Activated naive CD4-positive, alpha-beta T cell treated with Interleukin-2 at 50 U/mL for 16 hours (primary cell): ENCODE results near the gene HAGHL.
A peak's percentile ranks its signal among the peaks of the same experiment; 100 is the strongest.

Experiments used
- DNase-seq: peaks from one replicate; pipeline ENCODE4 v3.0.0-alpha.2; 2020

HAGHL gene, protein sequence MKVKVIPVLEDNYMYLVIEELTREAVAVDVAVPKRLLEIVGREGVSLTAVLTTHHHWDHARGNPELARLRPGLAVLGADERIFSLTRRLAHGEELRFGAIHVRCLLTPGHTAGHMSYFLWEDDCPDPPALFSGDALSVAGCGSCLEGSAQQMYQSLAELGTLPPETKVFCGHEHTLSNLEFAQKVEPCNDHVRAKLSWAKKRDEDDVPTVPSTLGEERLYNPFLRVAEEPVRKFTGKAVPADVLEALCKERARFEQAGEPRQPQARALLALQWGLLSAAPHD

GRCh38 chr16:726438-727290, at the start of gene HAGHL, which contains the start of gene CCDC78:
Gene HAGHL, plus strand, starts transcription at chr16:727106. Its CDS starts 404 bp downstream, at chr16:727510.
Gene CCDC78, minus strand, starts transcription at chr16:726443. Its CDS starts 76 bp downstream, at chr16:726367.
- DNase-seq = peak; percentile 61

DNA sequence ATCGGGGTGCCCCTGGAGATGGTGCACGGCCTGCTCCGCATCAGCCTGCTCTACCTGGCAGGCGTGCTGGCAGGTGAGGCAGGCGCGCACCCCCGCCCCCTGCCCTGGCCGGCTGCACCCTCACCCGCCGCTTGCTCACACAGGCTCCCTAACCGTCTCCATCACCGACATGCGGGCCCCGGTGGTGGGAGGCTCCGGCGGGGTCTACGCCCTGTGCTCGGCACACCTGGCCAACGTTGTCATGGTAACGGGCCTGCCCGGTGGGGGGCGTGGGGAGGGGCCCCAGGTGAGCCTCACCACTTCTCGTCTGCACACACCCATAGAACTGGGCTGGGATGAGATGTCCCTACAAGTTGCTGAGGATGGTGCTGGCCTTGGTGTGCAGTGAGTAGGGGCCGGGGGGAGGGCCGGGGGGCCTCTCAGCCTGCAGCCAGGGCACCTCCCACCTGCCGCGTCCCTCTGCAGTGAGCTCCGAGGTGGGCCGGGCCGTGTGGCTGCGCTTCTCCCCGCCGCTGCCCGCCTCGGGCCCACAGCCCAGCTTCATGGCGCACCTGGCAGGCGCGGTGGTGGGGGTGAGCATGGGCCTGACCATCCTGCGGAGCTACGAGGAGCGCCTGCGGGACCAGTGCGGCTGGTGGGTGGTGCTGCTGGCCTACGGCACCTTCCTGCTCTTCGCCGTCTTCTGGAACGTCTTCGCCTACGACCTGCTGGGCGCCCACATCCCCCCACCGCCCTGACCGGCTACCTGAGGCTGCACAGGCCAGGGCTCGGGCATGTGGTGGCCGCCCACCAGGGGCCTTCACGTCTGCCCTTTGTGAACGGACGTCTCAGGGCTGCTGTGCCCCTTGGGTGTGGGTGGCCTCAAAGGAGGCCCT, 49.4 kb upstream of the HAGHL start:
- DNase-seq = no peak

DNA sequence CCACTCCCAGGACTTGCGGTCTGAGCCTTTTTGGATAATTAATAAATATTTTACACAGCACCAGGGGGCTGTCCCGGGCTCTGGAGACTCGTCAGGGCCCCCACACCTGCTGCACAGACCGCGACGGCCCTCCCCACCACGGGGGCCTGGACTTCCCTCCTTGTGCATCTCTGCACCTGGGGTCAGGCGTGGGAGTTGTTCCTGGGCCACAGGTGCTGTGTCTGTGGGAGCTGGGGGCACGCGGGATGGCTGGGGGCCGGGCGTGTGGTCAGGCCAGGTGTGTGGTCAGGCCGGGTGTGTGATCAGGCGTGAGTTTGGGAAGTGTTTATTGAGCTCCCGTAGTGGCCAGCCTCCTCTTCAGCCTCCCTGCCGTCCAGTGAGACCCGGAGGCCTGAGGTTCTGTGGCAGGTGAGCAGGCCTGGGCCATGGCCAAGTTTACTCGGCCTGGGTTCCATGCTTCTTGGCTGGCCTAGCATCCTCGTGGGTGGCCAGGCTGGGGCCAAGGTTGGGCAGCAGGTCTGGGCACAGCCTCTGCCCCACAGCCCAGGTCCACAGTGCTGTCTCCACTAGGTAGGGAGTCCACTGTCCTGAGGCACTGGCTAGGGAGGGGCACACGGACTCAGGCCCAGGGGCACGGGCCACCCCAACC, 48.6 kb upstream of the HAGHL start:
- no peak for DNase-seq

- DNase-seq = peak; percentile 53
These were observed 47.8 kb upstream of the HAGHL start for GRCh38 chr16:678858-679813.

- DNase-seq = peak; percentile 88
These were observed 46.9 kb upstream of the HAGHL start, which contains the start of gene STUB1 for GRCh38 chr16:679814-680624. Gene STUB1, plus strand, starts transcription at chr16:680410. Its CDS starts 116 bp downstream, at chr16:680526.

- DNase-seq = no peak
These were observed 46.3 kb upstream of the HAGHL start for GRCh38 chr16:680625-680945.

DNA sequence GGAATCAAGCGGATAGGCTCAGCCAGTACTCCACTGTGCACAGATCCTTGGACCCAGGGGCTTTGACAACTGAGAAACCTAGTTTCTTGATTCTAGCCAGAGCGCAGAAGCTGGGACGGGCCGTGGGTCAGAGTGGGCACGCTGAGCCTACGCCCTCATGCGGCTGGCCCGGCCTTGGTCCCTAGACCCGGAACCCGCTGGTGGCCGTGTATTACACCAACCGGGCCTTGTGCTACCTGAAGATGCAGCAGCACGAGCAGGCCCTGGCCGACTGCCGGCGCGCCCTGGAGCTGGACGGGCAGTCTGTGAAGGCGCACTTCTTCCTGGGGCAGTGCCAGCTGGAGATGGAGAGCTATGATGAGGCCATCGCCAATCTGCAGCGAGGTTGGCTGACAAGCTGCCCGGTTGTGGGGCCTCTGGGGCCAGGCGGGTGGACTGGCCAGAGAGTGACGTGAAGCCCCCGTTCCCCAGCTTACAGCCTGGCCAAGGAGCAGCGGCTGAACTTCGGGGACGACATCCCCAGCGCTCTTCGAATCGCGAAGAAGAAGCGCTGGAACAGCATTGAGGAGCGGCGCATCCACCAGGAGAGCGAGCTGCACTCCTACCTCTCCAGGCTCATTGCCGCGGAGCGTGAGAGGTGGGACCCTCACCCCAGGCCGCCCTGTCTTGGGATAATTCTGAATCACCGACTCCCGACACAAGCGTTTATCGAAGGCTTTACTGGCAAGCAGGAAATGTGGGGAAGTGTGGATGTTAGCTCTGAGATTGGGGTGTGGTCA, 45.8 kb upstream of the HAGHL start:
- no peak for DNase-seq

DNA sequence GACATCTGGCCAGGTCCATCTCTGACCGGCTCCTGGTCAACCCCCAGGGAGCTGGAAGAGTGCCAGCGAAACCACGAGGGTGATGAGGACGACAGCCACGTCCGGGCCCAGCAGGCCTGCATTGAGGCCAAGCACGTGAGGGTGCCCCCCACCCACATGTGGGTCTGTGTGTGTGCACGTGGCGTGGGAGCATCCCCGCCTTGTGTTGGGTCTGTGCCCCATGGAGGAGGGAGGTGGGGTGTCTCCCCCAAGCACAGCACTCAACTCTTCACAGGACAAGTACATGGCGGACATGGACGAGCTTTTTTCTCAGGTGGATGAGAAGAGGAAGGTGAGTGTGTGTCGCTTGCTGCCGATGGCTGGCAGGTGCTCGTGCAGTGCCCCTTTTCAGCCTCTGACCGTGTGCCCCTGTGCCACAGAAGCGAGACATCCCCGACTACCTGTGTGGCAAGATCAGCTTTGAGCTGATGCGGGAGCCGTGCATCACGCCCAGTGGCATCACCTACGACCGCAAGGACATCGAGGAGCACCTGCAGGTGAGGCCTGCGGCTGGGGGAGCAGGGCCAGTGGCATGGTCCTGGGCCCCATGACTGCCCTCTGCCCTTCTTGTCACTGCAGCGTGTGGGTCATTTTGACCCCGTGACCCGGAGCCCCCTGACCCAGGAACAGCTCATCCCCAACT, 45.0 kb upstream of the HAGHL start:
- DNase-seq = no peak

DNA sequence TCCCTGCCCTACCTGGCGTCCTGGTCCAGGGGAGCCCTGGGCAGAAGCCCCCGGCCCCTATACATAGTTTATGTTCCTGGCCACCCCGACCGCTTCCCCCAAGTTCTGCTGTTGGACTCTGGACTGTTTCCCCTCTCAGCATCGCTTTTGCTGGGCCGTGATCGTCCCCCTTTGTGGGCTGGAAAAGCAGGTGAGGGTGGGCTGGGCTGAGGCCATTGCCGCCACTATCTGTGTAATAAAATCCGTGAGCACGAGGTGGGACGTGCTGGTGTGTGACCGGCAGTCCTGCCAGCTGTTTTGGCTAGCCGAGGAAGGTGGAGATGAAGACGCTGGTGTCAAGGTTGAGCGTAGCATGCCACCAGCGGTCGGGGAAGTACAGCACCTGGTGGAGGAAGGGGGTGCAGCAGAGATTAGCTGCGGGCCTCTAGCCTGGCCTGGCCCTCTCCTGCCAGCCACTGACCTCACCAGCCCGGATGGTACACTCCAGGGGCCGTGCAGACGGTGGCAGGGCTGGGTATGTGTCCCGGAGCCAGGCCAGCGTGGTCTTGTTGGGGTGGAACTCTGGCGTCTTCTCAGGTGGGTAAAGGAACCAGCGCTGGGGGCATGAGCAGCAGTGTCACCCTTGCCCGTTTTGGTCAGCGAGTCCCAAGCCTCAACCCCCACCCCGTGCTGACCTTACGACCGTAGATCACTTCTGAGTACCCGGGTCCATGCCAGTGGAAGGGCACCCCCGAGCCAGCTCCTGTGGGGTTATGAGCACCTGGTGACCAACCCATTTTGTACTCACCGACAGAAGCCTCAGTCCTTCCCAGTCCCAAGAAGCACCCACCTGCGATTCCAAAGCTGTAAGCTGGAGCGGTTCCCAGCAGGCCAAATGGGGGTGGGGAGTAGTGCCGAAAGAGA, 44.2 kb upstream of the HAGHL start:
- no peak for DNase-seq

- DNase-seq = no peak
These were observed 43.4 kb upstream of the HAGHL start for GRCh38 chr16:683396-684070.

- DNase-seq = peak; percentile 99
These were observed 42.7 kb upstream of the HAGHL start, which contains the start of gene JMJD8 for GRCh38 chr16:684071-684794. Gene JMJD8, minus strand, starts transcription at chr16:684334. Its CDS starts 15 bp downstream, at chr16:684319.

DNA sequence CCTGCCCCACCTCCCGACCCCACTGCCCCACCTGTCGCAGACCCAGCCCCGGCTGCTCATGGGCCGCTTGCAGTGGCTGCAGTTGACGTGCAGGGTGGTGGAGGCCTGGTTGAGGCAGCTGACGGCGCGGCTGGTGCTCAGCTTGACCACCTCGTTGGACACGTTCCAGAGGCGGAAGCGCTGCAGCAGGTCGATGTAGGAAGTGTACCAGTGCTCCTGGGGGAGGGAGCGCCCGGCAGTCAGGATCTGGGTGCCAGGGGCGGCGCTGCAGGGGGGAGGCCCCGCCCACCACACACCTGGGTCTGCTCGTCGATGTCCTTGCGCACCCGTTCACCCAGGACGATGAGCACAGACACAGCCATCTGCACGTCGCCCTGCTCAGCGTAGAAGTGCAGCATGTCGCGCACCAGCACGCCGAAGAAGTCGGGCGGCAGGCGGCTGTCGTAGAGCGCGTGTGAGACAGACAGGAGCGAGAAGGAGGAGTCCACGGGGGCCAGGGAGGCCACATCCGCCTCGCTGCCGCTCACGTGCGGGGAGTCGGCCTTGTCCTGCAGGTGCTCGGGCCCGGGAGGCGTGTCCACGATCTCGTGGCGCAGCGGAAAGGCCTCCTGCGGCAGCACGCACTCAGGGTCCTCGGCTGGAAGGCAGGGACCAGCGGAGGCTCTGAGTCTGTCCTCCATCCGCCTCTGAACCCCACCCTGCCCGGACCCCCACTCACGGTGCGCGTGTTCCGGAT, 41.8 kb upstream of the HAGHL start:
- DNase-seq = no peak

- no peak for DNase-seq
These were observed 40.9 kb upstream of the HAGHL start for GRCh38 chr16:685967-686366.

- DNase-seq = no peak
These were observed 40.2 kb upstream of the HAGHL start for GRCh38 chr16:686459-687260.

- DNase-seq = no peak
These were observed 39.4 kb upstream of the HAGHL start for GRCh38 chr16:687499-687898.
